Ectodermal cell (in vitro differentiated cells): ENCODE data around the gene OVOL2. TPM values are rescaled to one million over a fixed set of nuclear protein-coding genes. Genes with fewer than 3 reads are reported as not detected.
"Not testable (repeated sequence)": the region's sequence is repeated elsewhere in the genome, so short reads cannot be mapped to it uniquely, and the experiment has no call there.

ENCODE experiments used
- H3K27ac ChIP-seq: 2 replicates; pipeline ENCODE4 v1.7.0; 2013; ENCODE audit warnings: mild to moderate bottlenecking, low read depth, low read length; ENCODE audit not compliant: insufficient read depth, poor library complexity, severe bottlenecking
- H3K27me3 ChIP-seq: 2 replicates; pipeline ENCODE4 v1.7.0; 2013; ENCODE audit warnings: mild to moderate bottlenecking, low read length; ENCODE audit not compliant: insufficient read depth, control insufficient read depth, poor library complexity, severe bottlenecking
- H3K36me3 ChIP-seq: one replicate; pipeline ENCODE4 v1.7.0; 2013; ENCODE audit warnings: low read length; ENCODE audit not compliant: control insufficient read depth, insufficient read depth
- H3K4me1 ChIP-seq: one replicate; pipeline ENCODE4 v1.7.0; 2013; ENCODE audit warnings: low read length; ENCODE audit not compliant: control insufficient read depth, insufficient read depth
- H3K4me3 ChIP-seq: 2 replicates; pipeline ENCODE4 v1.7.0; 2013; ENCODE audit warnings: low read depth, low read length, control low read depth; ENCODE audit not compliant: insufficient read depth
- H3K9me3 ChIP-seq: 2 replicates; pipeline ENCODE4 v1.7.0; 2013; ENCODE audit warnings: mild to moderate bottlenecking, low read length, moderate library complexity; ENCODE audit not compliant: control insufficient read depth
- WGBS, 2 experiments: methylation state at CpG; one replicate each; pipeline ENCODE4 v1.1.7; 2013; ENCODE audit warnings: missing lambda C conversion rate in 2 of 2; 5-methylcytosine and 5-hydroxymethylcytosine counted together
- polyA plus RNA-seq, 4 experiments: library from polyadenylated mRNA; stranded (reverse); fragments of 50-300 nt; gene quantifications; one replicate each; pipeline ENCODE4 v1.2.3, GENCODE V29; 2013

OVOL2 gene
- polyA plus RNA-seq (2013, experiment 1 of 4): 0.78 TPM
- 1.7 TPM for polyA plus RNA-seq (2013, experiment 2 of 4)
- 1.4 TPM for polyA plus RNA-seq (2013, experiment 3 of 4)
- 0.81 TPM for polyA plus RNA-seq (2013, experiment 4 of 4)

GRCh38 chr20:18057101-18057993 lies at the start of gene OVOL2:
OVOL2 (minus strand) TSS chr20:18057916; CDS start chr20:18057634, 282 bp downstream.
- H3K27ac ChIP-seq: no peak within 1 kb of the TSS
- no peaks in the 10 kb centered on the region for H3K9me3 ChIP-seq
- H3K4me3 ChIP-seq: peak within 1 kb of the TSS; percentile 36
- H3K36me3 ChIP-seq: no peaks in the 10 kb centered on the region
- peaks cover 19% of the 10 kb centered on the region for H3K4me1 ChIP-seq
- H3K27me3 ChIP-seq: peaks cover 99% of the 10 kb centered on the region
- 1% methylated on average over 73 of the region's 73 CpGs for WGBS, 2 experiments

GRCh38 chr20:18103497-18103896 lies 45.8 kb upstream of the OVOL2 start:
- Histone ChIP-seq H3K4me3 (no peak overlapping the region), H3K36me3 (no peaks in the 10 kb centered on the region), H3K9me3 (no peaks in the 10 kb centered on the region), H3K4me1 (no peaks in the 10 kb centered on the region), H3K27me3 (no peaks in the 10 kb centered on the region), H3K27ac (no peak overlapping the region)
- WGBS, 2 experiments: 75 to 100% methylated on average over 1 of the region's 1 CpG

GRCh38 chr20:18101125-18101810 lies 43.6 kb upstream of the OVOL2 start:
- H3K27me3 ChIP-seq: no peaks in the 10 kb centered on the region
- 47% methylated on average over 7 of the region's 7 CpGs for WGBS, 2 experiments
- H3K4me3 ChIP-seq: no peak overlapping the region
- no peaks in the 10 kb centered on the region for H3K36me3 ChIP-seq
- H3K27ac ChIP-seq: no peak overlapping the region
- no peaks in the 10 kb centered on the region for H3K4me1 ChIP-seq
- no peaks in the 10 kb centered on the region for H3K9me3 ChIP-seq

- H3K4me1 ChIP-seq, H3K36me3 ChIP-seq, H3K4me3 ChIP-seq, H3K9me3 ChIP-seq, H3K27me3 ChIP-seq, H3K27ac ChIP-seq: not testable (repeated sequence)
- WGBS, 2 experiments: 94 to 95% methylated on average over 11 of the region's 11 CpGs
These were observed 42.9 kb upstream of the OVOL2 start for GRCh38 chr20:18100569-18100968.

- Histone ChIP-seq H3K27ac (no peak overlapping the region), H3K36me3 (no peaks in the 10 kb centered on the region), H3K27me3 (no peaks in the 10 kb centered on the region), H3K4me3 (no peak overlapping the region), H3K4me1 (no peaks in the 10 kb centered on the region), H3K9me3 (no peaks in the 10 kb centered on the region)
- WGBS, 2 experiments: 83 to 85% methylated on average over 4 to 5 of the region's 5 CpGs
These were observed 36.5 kb upstream of the OVOL2 start for GRCh38 chr20:18094191-18094590.

- no peaks in the 10 kb centered on the region for H3K36me3 ChIP-seq
- no peak overlapping the region for H3K4me3 ChIP-seq
- no peaks in the 10 kb centered on the region for H3K27me3 ChIP-seq
- H3K4me1 ChIP-seq: no peaks in the 10 kb centered on the region
- no peak overlapping the region for H3K27ac ChIP-seq
- WGBS, 2 experiments: 91% methylated on average over 10 of the region's 10 CpGs
- no peaks in the 10 kb centered on the region for H3K9me3 ChIP-seq
These were observed 35.7 kb upstream of the OVOL2 start for GRCh38 chr20:18093388-18093787.

GRCh38 chr20:18092890-18093289 lies 35.2 kb upstream of the OVOL2 start:
- no peaks in the 10 kb centered on the region for H3K27me3 ChIP-seq
- H3K27ac ChIP-seq: no peak overlapping the region
- WGBS, 2 experiments: 90 to 94% methylated on average over 8 of the region's 8 CpGs

GRCh38 chr20:18091623-18092022 lies 33.9 kb upstream of the OVOL2 start:
- Histone ChIP-seq H3K9me3 (no peaks in the 10 kb centered on the region), H3K36me3 (no peaks in the 10 kb centered on the region), H3K4me3 (no peak overlapping the region), H3K27ac (no peak overlapping the region), H3K4me1 (no peaks in the 10 kb centered on the region), H3K27me3 (no peaks in the 10 kb centered on the region)
- WGBS, 2 experiments: 92 to 94% methylated on average over 7 of the region's 7 CpGs

More at GRCh38 chr20:18092890-18093289, 35.2 kb upstream of the OVOL2 start:
- no peaks in the 10 kb centered on the region for H3K9me3 ChIP-seq
- H3K36me3 ChIP-seq: no peaks in the 10 kb centered on the region
- no peaks in the 10 kb centered on the region for H3K4me1 ChIP-seq
- no peak overlapping the region for H3K4me3 ChIP-seq

GRCh38 chr20:18090477-18090876 lies 32.8 kb upstream of the OVOL2 start:
- 94 to 96% methylated on average over 10 of the region's 10 CpGs for WGBS, 2 experiments
- Histone ChIP-seq H3K4me3 (no peak overlapping the region), H3K9me3 (no peaks in the 10 kb centered on the region), H3K36me3 (no peaks in the 10 kb centered on the region), H3K27ac (no peak overlapping the region), H3K4me1 (no peaks in the 10 kb centered on the region), H3K27me3 (no peaks in the 10 kb centered on the region)

- Histone ChIP-seq H3K4me3 (no peak overlapping the region), H3K4me1 (no peaks in the 10 kb centered on the region), H3K36me3 (no peaks in the 10 kb centered on the region), H3K9me3 (no peaks in the 10 kb centered on the region), H3K27ac (no peak overlapping the region), H3K27me3 (no peaks in the 10 kb centered on the region)
- 73 to 76% methylated on average over 3 of the region's 3 CpGs for WGBS, 2 experiments
These were observed 32.3 kb upstream of the OVOL2 start for GRCh38 chr20:18090044-18090443.
